ENCODE measurements around the gene UFD1. TPM values are rescaled to one million over a fixed set of nuclear protein-coding genes. Genes with fewer than 3 reads are reported as not detected.

UFD1 gene
- total and polyA plus RNA-seq, 9 of the 15 experiments (the other 6 are each of a cell fraction or from before 2014, with no cell fraction given), result 238 to 645 (median 363) TPM

- Histone ChIP-seq H3K9me1 (ENCODE audit: control insufficient read depth, insufficient read depth, low read length) (peaks cover 4% of the 10 kb centered on the region), H3K79me2 (ENCODE audit: control insufficient read depth, insufficient read depth, low read length) (no peaks in the 10 kb centered on the region), H2AFZ (ENCODE audit: low read depth, low read length) (no peak overlapping the region), H3K4me2 (ENCODE audit: insufficient read depth, low read length) (no peak overlapping the region), H3K4me1 (replicated peaks in 1 of 2; ENCODE audit: control insufficient read depth in 2 of 2, insufficient read depth in 2 of 2, low read length in 2 of 2) (no peaks in the 10 kb centered on the region), H3K27ac (ENCODE audit: extremely low read depth, low read depth, low read length) (no peak overlapping the region), H3K27me3 (ENCODE audit: control insufficient read depth in 2 of 2, insufficient read depth in 2 of 2, low read length in 2 of 2) (no peaks in the 10 kb centered on the region), H3K9me3 (replicated peaks; ENCODE audit: control insufficient read depth, insufficient read depth, low read depth, low read length) (no peaks in the 10 kb centered on the region), H3K4me3 (no peak overlapping the region), H4K20me1 (replicated peaks; ENCODE audit: control insufficient read depth, insufficient read depth, low read length) (peaks cover 3% of the 10 kb centered on the region; the same call in 1 of the 2 replicates), H3K9ac (ENCODE audit: insufficient read depth in 1 of 2, low read depth in 2 of 2, low read length in 2 of 2) (peak overlapping the region in 1 of 2 experiments; percentile 61; a peak in 2 of 4 replicates), H3K36me3 (ENCODE audit: control insufficient read depth, insufficient read depth, low read length) (peaks cover 98% of the 10 kb centered on the region)
- intact Hi-C loops (cut with micrococcal nuclease) (no loop called here), in situ Hi-C loops (cut with MboI) (no loop called here)
- no TSS peak for BruUV-seq (replicated peaks)
- DNase-seq (ENCODE audit: extremely low read depth in 1 of 4, low spot score in 3 of 4), result peak in 1 of 4 experiments; percentile 50
- ChIA-PET POLR2A (interaction anchor here (0.6 to 13.6 kb wide), 13 partner anchors 7 to 320 kb away, joined by 3 to 148 read pairs (median 4); partner anchors contain the start of genes C22orf39, CDC45, ESS2 and UFD1), CTCF (ENCODE audit: low intra/inter-chr PET ratio) (interaction anchor here (0.6 kb wide), 1 partner anchor 1014 kb away, joined by 5 read pairs; no protein-coding TSS in a partner anchor)
- FAIRE-seq, result no peak
- peak; percentile 21 for ATAC-seq
- WGBS (ENCODE audit: insufficient coverage, low coverage, missing lambda C conversion rate), result 84% methylated on average over 7 of the region's 7 CpGs
- TF ChIP-seq, protein P1, sequence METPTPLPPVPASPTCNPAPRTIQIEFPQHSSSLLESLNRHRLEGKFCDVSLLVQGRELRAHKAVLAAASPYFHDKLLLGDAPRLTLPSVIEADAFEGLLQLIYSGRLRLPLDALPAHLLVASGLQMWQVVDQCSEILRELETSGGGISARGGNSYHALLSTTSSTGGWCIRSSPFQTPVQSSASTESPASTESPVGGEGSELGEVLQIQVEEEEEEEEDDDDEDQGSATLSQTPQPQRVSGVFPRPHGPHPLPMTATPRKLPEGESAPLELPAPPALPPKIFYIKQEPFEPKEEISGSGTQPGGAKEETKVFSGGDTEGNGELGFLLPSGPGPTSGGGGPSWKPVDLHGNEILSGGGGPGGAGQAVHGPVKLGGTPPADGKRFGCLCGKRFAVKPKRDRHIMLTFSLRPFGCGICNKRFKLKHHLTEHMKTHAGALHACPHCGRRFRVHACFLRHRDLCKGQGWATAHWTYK (CRISPR knock-in tag; IDR thresholded peaks at IDR 0.05), result 0 out of 2 replicates have a peak, but pooled peaks have one; percentile 24
- TF ChIP-seq ZNF609 (CRISPR knock-in tag; IDR thresholded peaks at IDR 0.05; ENCODE audit: borderline replicate concordance), result no peak
- peak; percentile 83 for TF ChIP-seq SETDB1 (IDR thresholded peaks at IDR 0.05; ENCODE audit: low read length)
- TF ChIP-seq ZNF740 (CRISPR knock-in tag; IDR thresholded peaks at IDR 0.05), result 0 out of 2 replicates have a peak, but pooled peaks have one; percentile 27
- TF ChIP-seq ZNF740 (tag; IDR thresholded peaks at IDR 0.05), result no peak
- no peak for TF ChIP-seq MCM2 (IDR thresholded peaks at IDR 0.05; ENCODE audit: low read depth)
- TF ChIP-seq FOXJ2 (tag; IDR thresholded peaks at IDR 0.05), result peak; percentile 81
These were observed 15.2 kb downstream of the UFD1 start for GRCh38 chr22:19463491-19464469.
